ENCODE measurements around the gene ZFYVE28. TPM values are rescaled to one million over a fixed set of nuclear protein-coding genes. Genes with fewer than 3 reads are reported as not detected.
"Not testable (repeated sequence)": the region's sequence is repeated elsewhere in the genome, so short reads cannot be mapped to it uniquely, and the experiment has no call there.

The ZFYVE28 gene
- total RNA-seq (18.9 TPM), polyA plus RNA-seq (ENCODE audit: insufficient read depth, low read depth, low replicate concordance) (8.0 TPM)
- long read RNA-seq, donor 1 = 0 reads
- long read RNA-seq, donor 2 = 0 reads
- long read RNA-seq, donor 3, partial matches to known transcripts = 0 of 1 reads
- long read RNA-seq, donor 3, other reads (novel, unspliced or antisense) = 0 of 1 reads
- long read RNA-seq, donor 4 = 0 reads
- long read RNA-seq, donor 5 = 0 reads
- long read RNA-seq, donor 6 = 0 reads
- long read RNA-seq, donor 7, full-length matches to known transcripts = 6 of 28 reads
- long read RNA-seq, donor 7, partial matches to known transcripts = 12 of 28 reads
- long read RNA-seq, donor 7, other reads (novel, unspliced or antisense) = 10 of 28 reads
- long read RNA-seq, donor 8, partial matches to known transcripts = 0 of 1 reads
- long read RNA-seq, donor 8, other reads (novel, unspliced or antisense) = 0 of 1 reads
- long read RNA-seq, donor 9 = 0 reads
- long read RNA-seq, donor 10 = 0 reads

- intact Hi-C loops (cut with DNase I) = no loop called here
- Histone ChIP-seq H3K9ac (ENCODE audit: low read length in 3 of 3) (peak within 1 kb of the TSS in 1 of 3 donors; percentile 46), H3K36me3 (ENCODE audit: control insufficient read depth in 2 of 3, insufficient read depth in 3 of 3, low read length in 3 of 3) (no peaks in the 10 kb centered on the region), H3K27me3 (ENCODE audit: control insufficient read depth, insufficient read depth, low read length) (peaks cover 24% of the 10 kb centered on the region), H3K4me3 (ENCODE audit: low read length in 3 of 3) (peak within 1 kb of the TSS; percentile 39 to 64 (median 64)), H3K4me1 (ENCODE audit: control insufficient read depth in 2 of 3, insufficient read depth in 2 of 3, low read depth in 1 of 3, low read length in 3 of 3) (peaks cover 0 to 19% (median 10%) of the 10 kb centered on the region in 3 donors), H3K27ac (ENCODE audit: low read depth in 2 of 2, low read length in 2 of 2) (no peak within 1 kb of the TSS), H3K9me3 (ENCODE audit: control insufficient read depth in 2 of 3, insufficient read depth in 1 of 3, low read length in 3 of 3) (no peaks in the 10 kb centered on the region)
- FAIRE-seq (no peak), DNase-seq (peak in 4 of 5 donors; percentile 27 to 82 (median 61))
- no peak for TF ChIP-seq CTCF (IDR thresholded peaks at IDR 0.05; ENCODE audit: borderline replicate concordance, extremely low read depth, insufficient read depth)
Observed at GRCh38 chr4:2417765-2418649, at the start of gene ZFYVE28. Gene ZFYVE28, minus strand, starts transcription at chr4:2418645. Its CDS starts 322 bp downstream, at chr4:2418323.

GRCh38 chr4:2465544-2465943 is 47.1 kb upstream of the ZFYVE28 start:
- H3K27me3 ChIP-seq (ENCODE audit: control insufficient read depth, insufficient read depth, low read length); H3K4me3 ChIP-seq (ENCODE audit: low read length in 3 of 3); H3K27ac ChIP-seq (ENCODE audit: low read depth in 2 of 2, low read length in 2 of 2); FAIRE-seq; intact Hi-C loops (cut with DNase I); H3K9me3 ChIP-seq (ENCODE audit: control insufficient read depth in 2 of 3, insufficient read depth in 1 of 3, low read length in 3 of 3); H3K36me3 ChIP-seq (ENCODE audit: control insufficient read depth in 2 of 3, insufficient read depth in 3 of 3, low read length in 3 of 3); H3K9ac ChIP-seq (ENCODE audit: low read length in 3 of 3): not testable (repeated sequence)
- DNase-seq = peak in 1 of 5 donors; percentile 9
- H3K4me1 ChIP-seq (ENCODE audit: control insufficient read depth in 2 of 3, insufficient read depth in 2 of 3, low read depth in 1 of 3, low read length in 3 of 3) = peaks cover 2 to 20% (median 12%) of the 10 kb centered on the region in 3 donors

DNA sequence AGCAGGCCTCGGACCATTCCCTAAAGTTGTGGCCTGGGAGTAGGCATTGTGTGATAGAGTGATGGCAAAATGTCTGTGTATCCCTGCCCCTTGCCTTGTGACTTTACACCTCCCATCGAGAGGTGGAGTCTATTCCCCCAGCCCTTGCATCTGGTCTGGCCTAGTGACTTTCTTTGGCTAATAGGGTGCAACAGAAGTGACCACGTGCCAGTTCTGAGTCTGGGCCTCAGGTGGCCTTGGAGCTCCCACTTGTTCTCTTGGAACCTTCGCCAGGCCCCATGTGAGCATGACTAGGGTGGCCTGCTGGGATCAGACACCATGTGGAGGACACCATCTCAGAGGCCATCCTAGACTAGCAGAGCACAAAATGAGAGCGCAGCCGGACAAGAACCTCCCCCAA is 46.6 kb upstream of the ZFYVE28 start:
- intact Hi-C loops (cut with DNase I) = no loop called here
- H3K4me3 ChIP-seq (ENCODE audit: low read length in 3 of 3) = no peak overlapping the region

More for the DNA sequence above, 46.6 kb upstream of the ZFYVE28 start:
- H3K4me1 ChIP-seq (ENCODE audit: control insufficient read depth in 2 of 3, insufficient read depth in 2 of 3, low read depth in 1 of 3, low read length in 3 of 3) = peaks cover 0 to 15% (median 8%) of the 10 kb centered on the region in 3 donors
- H3K36me3 ChIP-seq (ENCODE audit: control insufficient read depth in 2 of 3, insufficient read depth in 3 of 3, low read length in 3 of 3) = no peaks in the 10 kb centered on the region
- no peaks in the 10 kb centered on the region for H3K9me3 ChIP-seq (ENCODE audit: control insufficient read depth in 2 of 3, insufficient read depth in 1 of 3, low read length in 3 of 3)
- DNase-seq (peak in 1 of 5 donors; percentile 39), FAIRE-seq (no peak)
- H3K27ac ChIP-seq (ENCODE audit: low read depth in 2 of 2, low read length in 2 of 2) = no peak overlapping the region
- no peak for TF ChIP-seq CTCF (IDR thresholded peaks at IDR 0.05; ENCODE audit: borderline replicate concordance, extremely low read depth, insufficient read depth)
- H3K27me3 ChIP-seq (ENCODE audit: control insufficient read depth, insufficient read depth, low read length) = no peaks in the 10 kb centered on the region
- no peak overlapping the region for H3K9ac ChIP-seq (ENCODE audit: low read length in 3 of 3)
